Measurements from ENCODE around the gene TYW5. TPM values are rescaled to one million over a fixed set of nuclear protein-coding genes. Genes with fewer than 3 reads are reported as not detected.

Gene TYW5
- total RNA-seq, 1 donor from 2014 or later: 9.2 TPM

DNA sequence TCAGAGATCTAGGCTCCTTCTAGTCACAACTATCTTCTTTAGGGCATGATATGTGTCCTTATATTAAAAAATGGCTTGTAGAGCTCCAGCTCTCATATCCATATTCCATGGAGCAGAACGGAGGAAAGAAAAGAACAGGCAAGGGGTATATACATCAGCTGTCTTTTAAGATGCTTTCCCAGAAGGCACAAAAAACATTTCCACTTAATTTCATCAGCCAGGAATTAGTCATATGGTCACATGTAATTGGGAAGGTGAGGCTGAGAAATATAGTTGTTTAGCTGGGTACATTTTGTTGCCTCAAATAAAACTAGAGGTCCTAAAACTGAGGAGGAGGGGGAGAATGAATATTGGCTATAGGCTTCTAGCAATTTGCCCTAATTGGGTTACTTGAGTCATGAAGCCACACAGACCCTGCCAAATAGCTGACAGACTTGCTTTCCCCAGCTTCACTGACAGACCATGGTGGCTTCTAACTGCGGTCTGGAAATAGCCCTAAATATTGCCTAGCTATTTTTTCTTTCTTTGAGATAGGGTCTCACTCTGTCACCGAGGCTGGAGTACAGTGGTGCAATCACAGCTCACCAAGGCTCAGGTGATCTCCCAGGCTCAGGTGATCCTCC, 20.1 kb upstream of the TYW5 start:
- H4K20me1 ChIP-seq (ENCODE audit: insufficient read depth, low read length): no peaks in the 10 kb centered on the region
- no peaks in the 10 kb centered on the region for H3K27me3 ChIP-seq (ENCODE audit: insufficient read depth, low read length)
- Mint-ChIP-seq H3K27me3 (ENCODE audit: low read depth, unreplicated experiment) (no peaks in the 10 kb centered on the region), H3K9me3 (ENCODE audit: unreplicated experiment) (no peaks in the 10 kb centered on the region), H3K4me1 (ENCODE audit: low read depth, unreplicated experiment) (peaks cover 22% of the 10 kb centered on the region), H3K36me3 (ENCODE audit: low read depth, unreplicated experiment) (no peaks in the 10 kb centered on the region), H3K27ac (ENCODE audit: unreplicated experiment) (peak overlapping the region; percentile 67), H3K4me3 (ENCODE audit: unreplicated experiment) (peak overlapping the region; percentile 51)
- no peak overlapping the region for H3K9ac ChIP-seq (ENCODE audit: low read length)
- H3K4me1 ChIP-seq (ENCODE audit: insufficient read depth, low read length): peaks cover 9% of the 10 kb centered on the region
- H3K4me2 ChIP-seq (ENCODE audit: low read length): no peak overlapping the region
- H3K27ac ChIP-seq (ENCODE audit: low read depth, low read length): no peak overlapping the region
- H3K79me2 ChIP-seq (ENCODE audit: insufficient read depth, low read length): no peaks in the 10 kb centered on the region
- no peak overlapping the region for H3K4me3 ChIP-seq (ENCODE audit: insufficient read depth, low read depth, low read length)
- DNase-seq (ENCODE audit: low read depth): no peak
- H3K36me3 ChIP-seq (ENCODE audit: insufficient read depth, low read length): peaks cover 3% of the 10 kb centered on the region
- H2AFZ ChIP-seq (ENCODE audit: low read depth, low read length): no peak overlapping the region
- no peaks in the 10 kb centered on the region for H3K9me3 ChIP-seq (ENCODE audit: insufficient read depth, low read depth, low read length)
- FAIRE-seq: no peak
- TF ChIP-seq, protein P1, sequence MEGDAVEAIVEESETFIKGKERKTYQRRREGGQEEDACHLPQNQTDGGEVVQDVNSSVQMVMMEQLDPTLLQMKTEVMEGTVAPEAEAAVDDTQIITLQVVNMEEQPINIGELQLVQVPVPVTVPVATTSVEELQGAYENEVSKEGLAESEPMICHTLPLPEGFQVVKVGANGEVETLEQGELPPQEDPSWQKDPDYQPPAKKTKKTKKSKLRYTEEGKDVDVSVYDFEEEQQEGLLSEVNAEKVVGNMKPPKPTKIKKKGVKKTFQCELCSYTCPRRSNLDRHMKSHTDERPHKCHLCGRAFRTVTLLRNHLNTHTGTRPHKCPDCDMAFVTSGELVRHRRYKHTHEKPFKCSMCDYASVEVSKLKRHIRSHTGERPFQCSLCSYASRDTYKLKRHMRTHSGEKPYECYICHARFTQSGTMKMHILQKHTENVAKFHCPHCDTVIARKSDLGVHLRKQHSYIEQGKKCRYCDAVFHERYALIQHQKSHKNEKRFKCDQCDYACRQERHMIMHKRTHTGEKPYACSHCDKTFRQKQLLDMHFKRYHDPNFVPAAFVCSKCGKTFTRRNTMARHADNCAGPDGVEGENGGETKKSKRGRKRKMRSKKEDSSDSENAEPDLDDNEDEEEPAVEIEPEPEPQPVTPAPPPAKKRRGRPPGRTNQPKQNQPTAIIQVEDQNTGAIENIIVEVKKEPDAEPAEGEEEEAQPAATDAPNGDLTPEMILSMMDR (IDR thresholded peaks at IDR 0.05; ENCODE audit: insufficient read depth, low read depth, low read length): no peak
- no peak for TF ChIP-seq EZH2 (IDR thresholded peaks at IDR 0.05; ENCODE audit: insufficient read depth, low read length)

DNA sequence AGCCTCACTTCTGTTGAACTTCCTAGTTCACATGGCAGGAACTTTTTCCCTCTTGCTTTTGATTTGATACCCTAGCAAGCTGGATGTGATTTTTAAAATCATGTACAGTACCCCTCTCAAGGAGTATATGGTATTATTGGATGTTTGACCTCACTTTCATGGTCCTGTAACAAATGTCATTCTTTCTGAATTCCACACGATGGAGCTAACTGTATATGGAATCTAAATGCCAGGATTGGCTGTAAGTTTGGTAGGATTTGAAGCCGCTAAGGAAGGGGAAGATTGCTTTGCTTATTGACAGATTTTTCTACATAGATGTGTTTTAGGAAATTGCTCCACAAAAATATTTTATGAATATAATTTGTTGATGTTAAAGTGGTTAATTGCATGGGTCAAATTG, 18.4 kb upstream of the TYW5 start:
- no peaks in the 10 kb centered on the region for H3K9me3 Mint-ChIP-seq (ENCODE audit: unreplicated experiment)
- no peak overlapping the region for H3K4me2 ChIP-seq (ENCODE audit: low read length)
- peaks cover 5% of the 10 kb centered on the region for H3K4me1 ChIP-seq (ENCODE audit: insufficient read depth, low read length)
- no peaks in the 10 kb centered on the region for H3K9me3 ChIP-seq (ENCODE audit: insufficient read depth, low read depth, low read length)
- FAIRE-seq (peak; percentile 26), DNase-seq (ENCODE audit: low read depth) (peak; percentile 41)
- TF ChIP-seq, protein P1 (IDR thresholded peaks at IDR 0.05; ENCODE audit: insufficient read depth, low read depth, low read length): peak; percentile 64
- no peak for TF ChIP-seq EZH2 (IDR thresholded peaks at IDR 0.05; ENCODE audit: insufficient read depth, low read length)
- no peak overlapping the region for H2AFZ ChIP-seq (ENCODE audit: low read depth, low read length)
- no peak overlapping the region for H3K4me3 ChIP-seq (ENCODE audit: insufficient read depth, low read depth, low read length)
- H3K27me3 Mint-ChIP-seq (ENCODE audit: low read depth, unreplicated experiment): no peaks in the 10 kb centered on the region
- H3K4me3 Mint-ChIP-seq (ENCODE audit: unreplicated experiment): no peak overlapping the region
- no peaks in the 10 kb centered on the region for H3K79me2 ChIP-seq (ENCODE audit: insufficient read depth, low read length)
- H3K27ac ChIP-seq (ENCODE audit: low read depth, low read length): no peak overlapping the region
- H3K36me3 ChIP-seq (ENCODE audit: insufficient read depth, low read length): peaks cover 7% of the 10 kb centered on the region
- H4K20me1 ChIP-seq (ENCODE audit: insufficient read depth, low read length): no peaks in the 10 kb centered on the region
- H3K27me3 ChIP-seq (ENCODE audit: insufficient read depth, low read length): no peaks in the 10 kb centered on the region
- no peaks in the 10 kb centered on the region for H3K36me3 Mint-ChIP-seq (ENCODE audit: low read depth, unreplicated experiment)
- peaks cover 15% of the 10 kb centered on the region for H3K4me1 Mint-ChIP-seq (ENCODE audit: low read depth, unreplicated experiment)
- H3K27ac Mint-ChIP-seq (ENCODE audit: unreplicated experiment): no peak overlapping the region
- H3K9ac ChIP-seq (ENCODE audit: low read length): no peak overlapping the region

DNA sequence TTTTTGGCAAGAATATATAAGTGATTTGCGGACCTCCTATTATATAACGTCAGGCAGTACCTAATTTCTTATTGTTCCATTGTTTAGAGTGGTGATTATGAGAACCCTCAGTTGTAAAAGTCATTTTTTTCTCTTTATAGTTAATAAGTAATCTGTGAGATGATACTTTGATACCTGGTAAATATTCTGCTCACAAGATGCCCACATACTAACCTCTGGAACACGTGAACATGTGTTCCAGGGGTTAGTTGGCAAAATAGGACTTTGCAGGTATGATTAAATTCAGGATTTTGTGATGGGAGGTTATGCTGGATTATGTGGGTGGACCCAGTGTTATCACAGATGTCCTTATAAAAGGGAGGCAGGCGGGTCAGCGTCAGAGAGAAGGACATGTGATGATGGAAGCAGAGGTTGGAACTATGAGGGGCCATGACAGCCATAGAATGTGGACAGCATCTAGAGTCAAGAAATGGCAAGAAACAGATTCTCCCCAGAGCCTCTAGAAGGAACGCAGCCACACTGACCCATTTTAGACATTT, 16.9 kb upstream of the TYW5 start:
- Histone ChIP-seq H3K27me3 (ENCODE audit: insufficient read depth, low read length) (no peaks in the 10 kb centered on the region), H3K9ac (ENCODE audit: low read length) (no peak overlapping the region), H2AFZ (ENCODE audit: low read depth, low read length) (no peak overlapping the region), H3K4me2 (ENCODE audit: low read length) (no peak overlapping the region), H3K36me3 (ENCODE audit: insufficient read depth, low read length) (peaks cover 10% of the 10 kb centered on the region), H3K79me2 (ENCODE audit: insufficient read depth, low read length) (no peaks in the 10 kb centered on the region), H3K27ac (ENCODE audit: low read depth, low read length) (no peak overlapping the region), H3K4me1 (ENCODE audit: insufficient read depth, low read length) (no peaks in the 10 kb centered on the region), H4K20me1 (ENCODE audit: insufficient read depth, low read length) (no peaks in the 10 kb centered on the region), H3K9me3 (ENCODE audit: insufficient read depth, low read depth, low read length) (no peaks in the 10 kb centered on the region), H3K4me3 (ENCODE audit: insufficient read depth, low read depth, low read length) (no peak overlapping the region)
- H3K36me3 Mint-ChIP-seq (ENCODE audit: low read depth, unreplicated experiment): peaks cover 3% of the 10 kb centered on the region
- H3K9me3 Mint-ChIP-seq (ENCODE audit: unreplicated experiment): no peaks in the 10 kb centered on the region
- H3K27me3 Mint-ChIP-seq (ENCODE audit: low read depth, unreplicated experiment): no peaks in the 10 kb centered on the region
- no peak overlapping the region for H3K4me3 Mint-ChIP-seq (ENCODE audit: unreplicated experiment)
- no peak for FAIRE-seq
- TF ChIP-seq EZH2 (IDR thresholded peaks at IDR 0.05; ENCODE audit: insufficient read depth, low read length): no peak
- TF ChIP-seq, protein P1 (IDR thresholded peaks at IDR 0.05; ENCODE audit: insufficient read depth, low read depth, low read length): no peak
- DNase-seq (ENCODE audit: low read depth): no peak
- H3K27ac Mint-ChIP-seq (ENCODE audit: unreplicated experiment): no peak overlapping the region
- peaks cover 6% of the 10 kb centered on the region for H3K4me1 Mint-ChIP-seq (ENCODE audit: low read depth, unreplicated experiment)

All from astrocyte (in vitro differentiated cells and primary cell).